HepG2 (cell line): ENCODE measurements around the gene ZCCHC24.

ENCODE experiments used
- ATRX ChIP-seq: sonication (generic); formaldehyde crosslinking; IDR thresholded peaks from 2 replicates; pipeline ENCODE4 v1.4.0; 2020; ENCODE audit warnings: missing genetic modification reagents, borderline replicate concordance
- CEBPB ChIP-seq: IDR thresholded peaks from 2 replicates; pipeline ENCODE4 v1.6.1; 2011; ENCODE audit warnings: low read depth, low read length, improper control_type of control experiment, borderline replicate concordance
- CTCF ChIP-seq: sonication (generic); formaldehyde crosslinking; IDR thresholded peaks from 2 replicates; pipeline ENCODE4 v1.5.0; 2020; ENCODE audit warnings: mild to moderate bottlenecking, missing genetic modification reagents, moderate library complexity
- EP300 ChIP-seq, 3 experiments: sonication (generic) in 1 of 3; formaldehyde crosslinking in 1 of 3; IDR thresholded peaks; 2 replicates each; pipeline versions ENCODE4 v1.5.1 to v1.6.1; 2011 to 2020; ENCODE audit warnings: low read depth in 2 of 3, low read length in 2 of 3, borderline replicate concordance in 1 of 3, improper control_type of control experiment in 1 of 3, mild to moderate bottlenecking in 1 of 3, missing genetic modification reagents in 1 of 3, moderate library complexity in 1 of 3
- KLF13 ChIP-seq: sonication (generic); formaldehyde crosslinking; IDR thresholded peaks from 2 replicates; pipeline ENCODE4 v1.4.0; 2020; ENCODE audit warnings: mild to moderate bottlenecking, missing genetic modification reagents
- RBFOX2 ChIP-seq: fragments of 200-400 bp; formaldehyde crosslinking; IDR thresholded peaks from 2 replicates; pipeline ENCODE4 v1.6.1; 2017; ENCODE audit warnings: low read depth, mild to moderate bottlenecking, low read length
- SUZ12 ChIP-seq: fragments of 150-350 bp; IDR thresholded peaks from 2 replicates; pipeline ENCODE4 v1.6.1; 2014; ENCODE audit warnings: low read depth, low read length
- TBL1XR1 ChIP-seq: fragments of 150-350 bp; IDR thresholded peaks from 2 replicates; pipeline ENCODE4 v1.6.1; 2014; ENCODE audit warnings: borderline replicate concordance, low read length; ENCODE audit not compliant: partially characterized antibody
- TBP ChIP-seq: sonication (generic); formaldehyde crosslinking; IDR thresholded peaks from 2 replicates; pipeline ENCODE4 v1.5.0; 2020; ENCODE audit warnings: missing genetic modification reagents
- TFAP4 ChIP-seq: sonication (generic); IDR thresholded peaks from 2 replicates; pipeline ENCODE4 v1.6.1; 2016; ENCODE audit warnings: low read depth, borderline replicate concordance

GRCh38 chr10:79434821-79435251 is 10.6 kb downstream of the ZCCHC24 start:
- no peak for TF ChIP-seq CTCF (CRISPR knock-in tag)
- no peak for TF ChIP-seq CEBPB
- TF ChIP-seq TBL1XR1 = no peak
- no peak for TF ChIP-seq ATRX (CRISPR knock-in tag)
- TF ChIP-seq RBFOX2 = no peak
- TF ChIP-seq TFAP4 = no peak
- TF ChIP-seq SUZ12 = no peak
- TF ChIP-seq EP300 (IDR thresholded peaks at IDR 0.05; ENCODE audit: low read depth in 2 of 2, low read length in 2 of 2) = no peak
- TF ChIP-seq EP300 (CRISPR knock-in tag; IDR thresholded peaks at IDR 0.05; ENCODE audit: borderline replicate concordance) = no peak
- TF ChIP-seq TBP = no peak
- TF ChIP-seq KLF13 (CRISPR knock-in tag) = no peak
